PC-3 (cell line): ENCODE data around the gene GNL3. TPM values are rescaled to one million over a fixed set of nuclear protein-coding genes. Genes with fewer than 3 reads are reported as not detected.

Experiments
- ATAC-seq: fragments of 200-7000 bp; cut with Tn5 transposase; 2 replicates; pipeline ENCODE4 v1.9.1; 2020; ENCODE audit warnings: mild to moderate bottlenecking, moderate library complexity
- BruUV-seq: library from RNA; stranded (reverse); fragments of 400-500 nt; replicated peaks from 2 replicates; lab custom pipeline; 2021; lab: Mats Ljungman, UMichigan
- CTCF ChIA-PET: fragments of 300-600 bp; sonication (Branson Sonifier 250); formaldehyde crosslinking; loops from one replicate; lab custom pipeline; 2022; ENCODE audit warnings: antibody characterized with exemption; lab: Charles Lee
- POLR2A ChIA-PET: fragments of 300-600 bp; sonication (Branson Sonifier 250); formaldehyde crosslinking; loops from one replicate; lab custom pipeline; 2022; ENCODE audit warnings: antibody characterized with exemption; ENCODE audit not compliant: unreplicated experiment; lab: Charles Lee
- DNase-seq: peaks from one replicate; pipeline ENCODE4 v3.0.0-alpha.2; 2015
- H2AFZ ChIP-seq: fragments of 300-600 bp; sonication (generic); 2 replicates; pipeline ENCODE4 v1.6.0; 2016; ENCODE audit warnings: antibody characterized with exemption, low read length
- H3F3A ChIP-seq: fragments of 300-600 bp; sonication (generic); one replicate; pipeline ENCODE4 v1.6.0; 2017; ENCODE audit warnings: antibody characterized with exemption, low read length, control low read depth, mild to moderate bottlenecking; ENCODE audit not compliant: unreplicated experiment
- H3K27ac ChIP-seq: fragments of 300-600 bp; sonication (generic); 2 replicates; pipeline ENCODE4 v1.5.1; 2016; ENCODE audit warnings: mild to moderate bottlenecking, low read length
- H3K27me3 ChIP-seq: fragments of 300-600 bp; sonication (generic); 2 replicates; pipeline ENCODE4 v1.6.1; 2016; ENCODE audit warnings: low read length, mixed read lengths
- H3K36me3 ChIP-seq: fragments of 300-600 bp; sonication (generic); 2 replicates; pipeline ENCODE4 v1.6.1; 2016; ENCODE audit warnings: low read depth, mixed run types, low read length, mixed read lengths
- H3K4me1 ChIP-seq: fragments of 300-600 bp; sonication (generic); 2 replicates; pipeline ENCODE4 v1.5.1; 2016; ENCODE audit warnings: low read length; ENCODE audit not compliant: insufficient read depth
- H3K4me2 ChIP-seq: fragments of 300-600 bp; sonication (generic); 2 replicates; pipeline ENCODE4 v1.6.0; 2016; ENCODE audit warnings: low read length
- H3K4me3 ChIP-seq: fragments of 300-600 bp; sonication (generic); 2 replicates; pipeline ENCODE4 v1.5.1; 2016; ENCODE audit warnings: mild to moderate bottlenecking, low read length, mixed read lengths
- H3K79me2 ChIP-seq: fragments of 300-600 bp; sonication (generic); 2 replicates; pipeline ENCODE4 v1.6.1; 2017; ENCODE audit warnings: low read length, mixed read lengths
- H3K9ac ChIP-seq: fragments of 300-600 bp; sonication (generic); 2 replicates; pipeline ENCODE4 v1.6.0; 2016; ENCODE audit warnings: mild to moderate bottlenecking, low read length
- H3K9me2 ChIP-seq: fragments of 300-600 bp; sonication (generic); replicated peaks from 2 replicates; pipeline ENCODE4 v1.6.1; 2016; ENCODE audit warnings: mixed run types, low read length, mixed read lengths
- H3K9me3 ChIP-seq: fragments of 300-600 bp; sonication (generic); 2 replicates; pipeline ENCODE4 v1.6.1; 2016; ENCODE audit warnings: low read length, mixed read lengths
- H4K20me1 ChIP-seq: fragments of 300-600 bp; sonication (generic); 2 replicates; pipeline ENCODE4 v1.6.1; 2016; ENCODE audit warnings: low read length, mixed read lengths
- CTCF ChIP-seq: fragments of 300-600 bp; sonication (generic); conservative IDR thresholded peaks from 2 replicates; pipeline ENCODE4 v1.5.1; 2017; ENCODE audit warnings: antibody characterized with exemption, low read depth, mild to moderate bottlenecking, low read length
- EZH2 ChIP-seq: fragments of 300-600 bp; sonication (generic); IDR thresholded peaks from one replicate; pipeline ENCODE4 v1.6.1; 2017; ENCODE audit warnings: antibody characterized with exemption, mild to moderate bottlenecking, low read length; ENCODE audit not compliant: unreplicated experiment
- EZH2phosphoT487 ChIP-seq: fragments of 300-600 bp; sonication (generic); IDR thresholded peaks from 2 replicates; pipeline ENCODE4 v1.6.1; 2018; ENCODE audit warnings: mild to moderate bottlenecking, antibody characterized with exemption, low read length, borderline replicate concordance
- intact Hi-C: fragments of 100-400 bp; cut with micrococcal nuclease; formaldehyde crosslinking; loops from 2 replicates; pipeline ENCODE4 v1.9.0; 2023
- total RNA-seq: library from RNA; depleted of rRNA; stranded (reverse); fragments of >200 nt; gene quantifications from 2 replicates; pipeline ENCODE4 v1.2.3, GENCODE V29; 2014

Gene GNL3
- total RNA-seq, 1 experiment from 2014 or later: 219 TPM

DNA sequence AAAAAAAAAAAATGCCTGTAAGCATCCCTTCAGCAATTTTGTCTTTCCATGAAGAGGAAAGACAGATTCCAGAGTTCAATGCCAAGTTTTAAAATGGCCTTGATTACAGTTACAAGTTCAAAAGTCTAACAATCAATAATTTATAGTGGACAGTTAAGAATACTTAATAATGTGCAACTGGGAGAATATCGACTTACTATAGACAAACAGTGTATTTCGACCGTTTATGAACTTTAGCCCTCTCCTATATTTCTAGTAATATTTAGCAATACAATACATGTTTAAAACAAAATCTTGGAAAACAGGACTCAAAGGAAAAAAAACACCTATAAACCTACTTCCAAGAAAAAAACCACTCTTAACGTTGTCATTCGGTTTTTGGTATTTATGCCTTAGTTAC, 1.6 kb upstream of the GNL3 start:
- TF ChIP-seq EZH2: no peak
- TF ChIP-seq CTCF: no peak
- TF ChIP-seq EZH2phosphoT487: no peak
- no peaks in the 10 kb centered on the region for H3F3A ChIP-seq
- H3K9me3 ChIP-seq: no peaks in the 10 kb centered on the region
- DNase-seq: no peak
- H3K36me3 ChIP-seq: peaks cover 38% of the 10 kb centered on the region
- H3K4me2 ChIP-seq: peak overlapping the region; percentile 88
- no TSS peak for BruUV-seq
- CTCF ChIA-PET: no interaction called here
- H3K4me3 ChIP-seq: peak overlapping the region; percentile 89
- POLR2A ChIA-PET: no interaction called here
- ATAC-seq: no peak
- H3K27me3 ChIP-seq: no peaks in the 10 kb centered on the region
- H3K9me2 ChIP-seq: no peaks in the 10 kb centered on the region
- H3K79me2 ChIP-seq: peaks cover 94% of the 10 kb centered on the region
- peaks cover 28% of the 10 kb centered on the region for H4K20me1 ChIP-seq
- intact Hi-C loops: loop anchor here (10.0 kb wide), 1 partner anchor 149 kb away; the partner anchor contains the start of genes NT5DC2 and UQCC5
- no peak overlapping the region for H3K27ac ChIP-seq
- H3K9ac ChIP-seq: peak overlapping the region; percentile 99
- H3K4me1 ChIP-seq: peaks cover 50% of the 10 kb centered on the region
- no peak overlapping the region for H2AFZ ChIP-seq

GRCh38 chr3:52685285-52685708, 535 bp upstream of the GNL3 start:
- DNase-seq: peak; percentile 83

More at GRCh38 chr3:52685285-52685708, 535 bp upstream of the GNL3 start:
- H3K9me2 ChIP-seq: no peaks in the 10 kb centered on the region
- POLR2A ChIA-PET: no interaction called here
- no peaks in the 10 kb centered on the region for H3F3A ChIP-seq
- H3K4me2 ChIP-seq: peak overlapping the region; percentile 88
- intact Hi-C loops: loop anchor here (1.0 to 10.0 kb wide), 2 partner anchors 14 to 150 kb away; partner anchors contain the start of genes NT5DC2 and UQCC5
- H3K4me3 ChIP-seq: peak overlapping the region; percentile 89
- H2AFZ ChIP-seq: peak overlapping the region; percentile 56
- no TSS peak for BruUV-seq
- peaks cover 44% of the 10 kb centered on the region for H3K36me3 ChIP-seq
- H3K27ac ChIP-seq: peak overlapping the region; percentile 72
- no peaks in the 10 kb centered on the region for H3K27me3 ChIP-seq
- CTCF ChIA-PET: no interaction called here
- H4K20me1 ChIP-seq: peaks cover 37% of the 10 kb centered on the region
- no peaks in the 10 kb centered on the region for H3K9me3 ChIP-seq
- peaks cover 53% of the 10 kb centered on the region for H3K4me1 ChIP-seq
- ATAC-seq: peak; percentile 86
- TF ChIP-seq EZH2 (no peak), CTCF (no peak), EZH2phosphoT487 (no peak)
- peak overlapping the region; percentile 99 for H3K9ac ChIP-seq
- peaks cover 91% of the 10 kb centered on the region for H3K79me2 ChIP-seq
